HG02610 (cell line): Measurements from ENCODE around the gene SRSF12.
"Not testable (repeated sequence)": the region's sequence is repeated elsewhere in the genome, so short reads cannot be mapped to it uniquely, and the experiment has no call there.

Source experiments
- ATAC-seq: cut with Tn5 transposase; IDR thresholded peaks from one replicate; pipeline ENCODE4 v1.9.1; 2021; ENCODE audit warnings: mild to moderate bottlenecking, moderate library complexity; ENCODE audit not compliant: unreplicated experiment

The SRSF12 gene

DNA sequence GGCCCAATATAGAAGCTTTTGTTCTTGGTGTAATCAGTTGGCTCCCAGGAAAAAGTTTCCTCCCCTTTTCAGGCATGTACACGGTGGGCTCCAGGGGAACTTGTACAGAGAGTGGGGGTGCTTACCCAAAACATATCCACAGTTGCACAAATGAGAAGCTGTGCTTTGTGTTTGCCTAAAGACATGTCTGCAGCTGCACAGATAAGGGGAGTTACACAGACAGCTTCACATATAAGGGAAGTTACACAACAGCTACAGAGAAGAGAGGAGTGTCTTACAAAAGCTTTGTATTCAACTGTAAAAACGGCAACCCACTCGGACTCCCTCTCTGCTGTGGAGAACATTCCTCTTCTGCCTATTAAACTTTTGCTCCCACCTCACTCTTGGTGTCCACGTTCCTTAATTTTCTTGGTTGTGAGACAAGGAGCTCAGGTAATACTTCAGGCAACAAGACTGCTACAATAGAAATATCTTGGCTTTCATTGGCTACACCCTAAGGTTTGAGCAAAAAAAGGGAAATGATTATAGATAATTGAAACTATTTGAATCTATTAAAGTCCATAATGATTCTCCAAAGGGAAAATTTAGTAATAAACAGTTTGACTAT is 44.8 kb downstream of the SRSF12 start:
- no peak for ATAC-seq

DNA sequence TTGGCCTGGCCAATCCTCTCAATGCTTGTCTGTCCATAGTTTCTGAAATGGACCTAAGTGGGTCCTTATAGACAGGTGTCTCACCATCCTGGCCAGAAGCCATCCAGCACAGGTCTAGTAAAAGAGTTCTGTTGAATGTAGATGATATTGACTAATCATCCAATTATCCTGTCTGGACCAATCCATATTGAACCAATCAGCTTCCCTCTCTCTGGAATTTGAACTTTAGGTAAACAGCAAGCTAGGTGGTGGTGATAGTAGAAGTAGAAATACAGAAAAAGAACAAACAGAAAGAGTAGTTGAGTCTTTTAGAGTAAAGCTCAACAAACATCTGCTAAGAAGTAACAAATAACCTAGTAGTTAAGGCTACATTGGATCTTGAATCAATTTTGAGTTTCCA is 46.8 kb downstream of the SRSF12 start:
- no peak for ATAC-seq

DNA sequence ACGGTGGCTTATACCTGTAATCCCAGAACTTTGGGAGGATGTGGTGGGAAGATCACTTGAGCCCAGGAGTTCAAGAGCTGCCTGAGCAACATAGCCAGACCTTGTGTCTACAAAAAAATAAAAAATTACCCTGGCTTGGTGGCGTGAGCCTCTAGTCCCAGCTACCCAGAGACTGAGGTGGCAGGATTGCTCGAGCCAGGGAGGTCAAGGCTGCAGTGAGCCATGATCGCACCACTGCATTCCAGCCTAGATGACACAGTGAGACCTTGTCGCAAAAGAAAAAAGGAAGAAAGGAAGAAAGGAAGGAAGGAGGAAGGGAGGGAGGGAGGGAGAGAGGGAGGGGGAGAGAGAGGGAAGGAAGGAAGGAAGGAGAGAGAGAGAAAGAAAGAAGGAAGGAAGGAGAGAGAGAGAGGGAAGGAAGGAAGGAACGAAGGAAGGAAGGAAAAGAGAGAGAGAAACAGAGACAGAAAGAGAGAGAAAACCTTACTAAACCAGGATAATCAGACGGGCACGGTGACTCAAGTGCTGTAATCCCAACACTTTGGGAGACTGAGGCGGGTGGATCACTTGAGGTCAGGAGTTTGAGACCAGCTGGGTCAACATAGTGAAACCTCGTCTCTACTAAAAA is 48.2 kb downstream of the SRSF12 start:
- ATAC-seq, result no peak

DNA sequence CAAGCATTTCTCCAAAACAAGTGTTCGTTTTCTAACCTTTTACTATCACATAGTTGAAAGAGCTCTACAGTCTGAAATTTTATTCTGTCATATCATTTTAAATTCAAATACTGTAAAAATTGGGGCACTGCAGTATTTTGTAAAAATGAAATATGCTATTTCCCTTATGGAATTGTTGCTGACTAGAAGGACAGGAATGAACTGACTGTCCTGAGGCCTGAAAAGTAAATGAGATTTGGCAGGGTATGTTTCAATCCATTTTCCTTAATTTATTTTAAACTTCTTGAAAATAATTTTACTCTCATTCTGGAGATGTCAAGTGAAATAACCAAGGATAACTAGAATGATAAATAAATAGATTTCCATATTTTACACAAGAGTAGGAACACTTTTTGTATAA is 49.2 kb downstream of the SRSF12 start:
- no peak for ATAC-seq

DNA sequence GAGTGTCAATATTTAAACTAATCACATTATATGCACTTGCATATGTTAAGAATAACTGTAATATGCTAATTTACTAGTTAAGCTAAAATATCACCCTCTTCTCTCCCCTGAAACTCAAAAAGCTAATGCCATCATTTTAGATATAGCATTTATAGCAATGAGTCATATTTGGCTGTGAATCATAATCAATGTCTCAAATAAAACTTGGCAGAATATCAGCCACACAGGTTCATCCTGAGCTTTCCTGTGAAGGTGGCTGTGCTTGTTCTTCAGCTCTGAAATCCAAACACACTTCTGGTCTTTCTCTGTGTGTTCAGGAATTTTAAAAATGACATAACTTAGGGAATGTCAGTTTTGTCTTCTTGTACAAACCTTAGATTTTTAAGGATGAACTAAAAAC is 50.1 kb downstream of the SRSF12 start:
- ATAC-seq, result no peak

DNA sequence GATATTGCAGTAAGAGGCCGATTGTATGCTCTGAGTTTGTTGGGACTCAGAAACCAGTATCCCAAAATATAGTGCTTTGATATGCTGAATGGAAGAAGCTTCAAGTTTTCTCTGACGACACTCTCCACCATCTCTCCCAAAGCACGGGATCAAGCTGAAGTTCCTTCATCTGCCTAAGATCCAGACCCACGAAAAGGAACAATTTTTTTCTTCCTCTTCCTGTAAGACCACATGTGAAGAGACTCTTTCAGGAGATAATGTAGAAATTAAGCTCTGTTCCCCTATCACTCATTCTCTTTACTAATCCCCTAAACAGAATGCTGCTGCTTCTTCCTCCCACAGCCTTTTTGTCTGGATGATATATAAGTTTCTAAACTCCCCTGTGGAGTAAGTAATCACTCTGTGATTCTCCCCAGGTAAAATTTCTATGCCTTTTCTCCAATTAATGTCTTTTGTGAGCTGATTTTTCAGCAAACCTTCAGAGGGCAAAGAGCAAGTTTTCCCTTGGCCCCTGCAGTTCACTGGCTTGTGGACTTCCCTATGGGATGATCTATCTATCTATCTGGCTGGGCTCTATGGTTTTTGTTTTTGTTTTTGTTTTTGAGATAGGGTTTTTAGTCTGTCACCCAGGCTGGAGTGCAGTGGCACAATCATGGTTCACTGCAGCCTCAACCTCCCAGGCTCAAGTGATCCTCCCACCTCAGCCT is 50.8 kb downstream of the SRSF12 start:
- no peak for ATAC-seq

DNA sequence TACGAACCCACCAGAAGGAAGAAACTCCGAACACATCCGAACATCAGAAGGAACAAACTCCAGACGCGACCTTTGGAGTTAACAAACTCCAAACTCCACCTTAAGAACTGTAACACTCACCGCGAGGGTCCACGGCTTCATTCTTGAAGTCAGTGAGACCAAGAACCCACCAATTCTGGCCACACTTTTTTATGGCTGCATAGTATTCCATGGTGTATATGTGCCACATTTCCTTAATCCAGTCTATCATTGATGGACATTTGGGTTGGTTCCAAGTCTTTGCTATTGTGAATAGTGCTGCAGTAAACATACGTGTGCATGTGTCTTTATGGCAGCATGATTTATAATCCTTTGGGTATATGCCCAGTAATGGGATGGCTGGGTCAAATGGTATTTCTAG is 51.8 kb downstream of the SRSF12 start:
- not testable (repeated sequence) for ATAC-seq

DNA sequence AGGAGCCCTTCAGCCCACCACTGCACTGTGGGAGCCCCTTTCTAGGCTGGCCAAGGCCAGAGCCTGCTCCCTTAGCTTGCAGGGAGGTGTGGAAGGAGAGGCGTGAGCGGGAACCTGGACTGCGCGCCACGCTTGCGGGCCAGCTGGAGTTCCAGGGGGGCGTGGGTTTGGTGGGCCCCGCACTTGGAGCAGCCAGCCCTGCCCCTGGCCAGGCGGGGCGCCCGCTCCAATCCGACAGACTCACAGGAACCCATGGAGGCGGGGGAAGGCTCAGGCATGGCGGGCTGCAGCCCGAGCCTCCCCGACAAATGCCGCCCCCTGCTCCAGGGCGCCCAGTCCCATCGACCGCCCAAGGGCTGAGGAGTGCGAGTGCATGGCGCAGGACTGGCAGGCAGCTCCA is 52.9 kb downstream of the SRSF12 start:
- ATAC-seq, result not testable (repeated sequence)

DNA sequence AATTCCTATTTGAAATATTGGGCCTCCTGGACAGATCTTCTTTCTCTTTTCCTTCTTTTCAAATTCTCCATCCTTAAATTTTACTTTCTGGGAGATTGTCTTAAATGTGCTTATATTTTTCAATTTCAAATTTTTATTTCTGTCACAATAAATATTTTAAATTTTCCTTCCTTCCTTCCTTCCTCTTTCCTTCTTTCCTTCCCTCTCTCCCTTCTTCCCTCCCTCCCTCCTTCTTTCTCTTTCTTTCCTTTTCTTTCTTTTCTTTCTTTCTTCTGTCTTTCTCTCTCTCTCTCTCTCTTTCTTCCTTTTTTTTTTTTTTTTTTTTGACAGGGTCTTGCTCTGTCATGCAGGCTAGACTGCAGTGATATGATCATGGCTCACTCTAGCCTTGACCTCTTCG is 54.0 kb downstream of the SRSF12 start:
- no peak for ATAC-seq

DNA sequence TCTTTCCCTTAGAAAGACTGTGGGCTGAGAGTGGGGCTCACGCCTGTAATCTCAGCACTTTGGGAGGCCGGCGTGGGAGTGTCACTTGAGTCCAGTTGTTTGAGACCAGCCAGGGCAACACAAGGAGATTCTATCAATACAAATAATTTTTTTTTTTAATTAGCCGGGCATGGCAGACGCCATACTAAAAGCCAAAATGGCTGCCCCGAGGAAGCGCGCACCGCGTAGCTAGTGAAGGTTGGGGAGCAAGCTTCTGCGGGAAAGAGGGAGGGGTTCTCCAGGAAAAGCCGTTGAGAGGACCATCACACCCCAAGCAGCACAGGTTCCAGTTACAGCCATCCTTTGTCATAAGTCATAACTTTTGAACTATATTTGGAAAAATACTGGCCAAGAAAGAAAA is 58.6 kb downstream of the SRSF12 start:
- ATAC-seq, result no peak

DNA sequence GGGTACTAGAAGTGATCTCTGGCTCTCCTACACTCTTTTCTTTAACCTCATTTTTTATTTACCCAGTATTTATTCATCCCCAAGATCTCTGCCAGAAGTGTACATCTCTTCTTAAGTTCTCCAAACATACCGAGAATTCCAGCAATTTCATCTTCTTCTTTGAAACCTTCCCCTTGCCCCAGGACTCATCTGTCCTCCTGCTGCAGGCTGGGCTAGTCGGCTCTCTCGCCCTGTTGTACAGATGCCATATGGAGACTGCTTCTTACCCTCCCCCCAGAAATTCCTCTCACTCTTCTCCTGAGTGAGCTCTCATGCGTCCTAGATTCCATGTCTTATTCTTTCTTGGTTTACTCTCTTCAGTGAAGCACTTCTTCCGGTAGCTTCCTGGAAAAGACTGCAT is 59.2 kb downstream of the SRSF12 start:
- no peak for ATAC-seq

DNA sequence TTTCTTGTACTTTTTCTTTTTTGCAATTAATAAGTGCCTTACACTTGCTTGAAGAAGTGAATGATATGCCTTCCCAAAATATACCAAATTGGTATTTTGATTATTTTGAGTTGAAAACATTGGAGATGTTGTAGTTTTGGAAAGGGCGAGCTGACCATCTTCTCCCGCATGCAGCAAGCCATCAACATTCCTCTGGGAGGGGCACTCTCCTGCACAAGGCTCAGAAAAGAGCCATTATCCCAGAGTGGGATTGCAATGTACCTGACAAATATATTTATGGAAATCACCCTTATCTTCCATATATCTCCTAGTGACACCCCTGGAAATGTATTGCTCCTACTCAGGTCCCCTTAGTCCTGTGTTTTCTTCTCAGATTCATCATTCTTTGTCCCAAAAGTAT is 60.1 kb downstream of the SRSF12 start:
- ATAC-seq, result no peak

DNA sequence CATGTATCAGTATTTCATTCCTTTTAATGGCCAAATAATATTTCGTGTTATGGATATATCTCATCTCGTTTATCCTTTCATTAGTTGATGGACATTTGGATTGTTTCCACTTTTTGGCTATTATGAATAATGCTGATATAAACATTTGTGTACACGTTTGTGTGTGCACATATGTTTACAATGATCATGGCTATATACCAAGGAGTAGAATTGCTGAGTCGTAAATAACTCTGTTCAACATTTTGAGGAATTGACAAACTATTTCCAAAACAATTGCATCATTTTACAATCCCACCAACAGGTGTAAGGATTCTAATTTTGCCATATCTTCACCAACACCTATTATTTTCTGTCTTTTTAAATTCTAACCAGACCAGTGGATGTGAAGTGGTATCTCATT is 63.7 kb downstream of the SRSF12 start:
- no peak for ATAC-seq

DNA sequence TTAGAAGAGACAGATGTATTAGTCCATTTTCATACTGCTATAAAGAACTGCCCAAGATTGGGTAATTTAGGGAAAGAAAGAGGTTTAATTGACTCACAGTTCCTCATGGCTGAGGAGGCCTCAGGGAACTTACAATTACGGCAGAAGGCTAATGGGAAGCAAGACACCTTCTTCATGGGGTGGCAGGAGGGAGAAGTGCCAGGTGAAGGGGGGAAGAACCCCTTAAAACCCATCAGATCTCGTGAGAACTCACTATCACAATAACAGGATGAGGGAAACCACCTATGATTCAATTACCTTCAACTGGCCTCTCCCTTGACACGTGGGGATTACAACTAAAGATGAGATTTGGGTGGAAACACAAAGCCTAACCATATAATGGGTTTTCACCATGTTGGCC is 66.2 kb downstream of the SRSF12 start:
- no peak for ATAC-seq

DNA sequence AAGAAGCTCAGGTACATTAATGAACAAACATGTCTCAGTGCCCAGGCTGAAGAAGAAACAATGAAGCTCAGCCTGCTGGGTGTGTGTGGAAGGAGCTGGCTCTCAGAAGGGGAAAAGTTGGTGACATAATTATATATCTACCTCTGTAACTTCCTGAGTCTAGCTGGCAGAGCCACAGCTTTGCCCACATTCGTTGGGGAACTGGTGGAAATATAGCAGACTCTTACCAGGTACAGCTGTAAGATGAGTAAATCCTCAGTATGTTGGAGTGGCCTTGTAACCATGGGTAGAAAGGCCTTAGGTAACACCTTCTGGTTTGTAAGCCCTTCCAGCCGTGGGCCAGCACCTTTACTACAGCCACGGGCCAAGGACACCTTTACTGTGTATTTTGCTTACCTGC is 67.2 kb downstream of the SRSF12 start:
- ATAC-seq, result no peak

DNA sequence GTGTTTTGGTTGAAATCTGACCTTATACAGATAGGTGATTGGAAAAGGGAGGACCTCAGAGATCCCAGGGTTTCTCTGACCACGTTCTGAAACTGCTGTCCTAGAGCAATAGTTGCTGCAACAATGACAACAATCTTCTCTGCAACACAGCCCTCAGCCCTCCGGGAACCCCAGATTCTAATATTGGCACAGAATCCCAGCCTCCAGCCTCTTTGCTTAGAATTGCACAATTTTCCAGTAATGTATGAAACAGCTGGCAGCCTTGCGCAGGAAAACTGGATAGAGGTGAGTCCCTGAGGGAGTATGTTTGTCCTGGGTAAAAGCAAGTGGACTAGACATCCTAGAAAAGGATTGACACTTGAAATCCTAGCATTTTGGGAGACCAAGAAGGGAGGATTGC is 67.7 kb downstream of the SRSF12 start:
- no peak for ATAC-seq

DNA sequence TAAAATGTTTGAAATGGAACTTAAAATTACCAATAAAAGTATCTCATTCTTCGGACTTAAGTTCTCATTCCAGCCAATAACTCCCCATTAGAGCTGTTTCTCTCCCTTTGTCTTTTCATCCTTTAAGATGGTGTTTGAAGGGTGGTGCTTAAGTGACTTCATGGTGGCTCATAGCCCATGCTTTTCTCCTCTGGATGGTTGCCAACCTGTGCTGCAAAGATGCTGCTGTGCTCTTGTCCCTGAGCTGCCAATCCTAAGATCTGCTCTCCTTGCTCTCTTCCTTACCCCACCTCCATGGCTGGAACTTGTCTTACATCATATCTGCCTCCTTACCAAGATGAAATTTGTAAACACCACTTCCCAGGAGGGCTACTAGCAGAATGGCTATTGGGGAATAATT is 68.9 kb downstream of the SRSF12 start:
- no peak for ATAC-seq

DNA sequence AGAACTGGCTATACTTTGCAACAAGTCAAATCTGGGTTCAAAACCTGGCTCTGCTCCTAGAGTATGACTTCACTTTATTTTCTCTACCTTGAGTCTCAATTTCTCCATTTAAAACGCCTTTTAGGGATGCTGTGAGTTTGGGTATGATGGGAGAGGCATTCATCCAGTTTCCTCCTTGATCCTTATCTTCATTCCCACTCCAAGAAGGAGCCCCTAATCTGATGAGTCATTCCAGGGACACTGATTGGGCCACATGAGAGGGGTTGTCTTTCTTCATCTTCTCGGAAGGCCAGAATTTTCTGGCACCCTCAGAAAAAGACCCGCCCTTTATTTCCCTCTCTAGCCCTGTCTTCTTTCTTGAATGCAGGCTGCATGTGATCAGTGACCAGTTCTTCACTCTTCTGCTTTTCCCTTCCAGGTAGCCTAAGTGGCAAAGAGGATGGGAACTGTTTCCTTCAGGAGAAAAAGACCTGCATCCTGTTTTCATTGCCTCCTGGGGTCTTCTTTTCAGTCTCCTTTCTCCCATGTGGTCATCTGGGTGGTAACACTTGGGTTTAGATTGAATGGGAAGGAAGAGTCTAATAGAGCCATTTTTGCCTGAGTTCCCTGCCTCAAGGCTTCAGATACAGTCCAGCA is 69.5 kb downstream of the SRSF12 start:
- ATAC-seq, result no peak

DNA sequence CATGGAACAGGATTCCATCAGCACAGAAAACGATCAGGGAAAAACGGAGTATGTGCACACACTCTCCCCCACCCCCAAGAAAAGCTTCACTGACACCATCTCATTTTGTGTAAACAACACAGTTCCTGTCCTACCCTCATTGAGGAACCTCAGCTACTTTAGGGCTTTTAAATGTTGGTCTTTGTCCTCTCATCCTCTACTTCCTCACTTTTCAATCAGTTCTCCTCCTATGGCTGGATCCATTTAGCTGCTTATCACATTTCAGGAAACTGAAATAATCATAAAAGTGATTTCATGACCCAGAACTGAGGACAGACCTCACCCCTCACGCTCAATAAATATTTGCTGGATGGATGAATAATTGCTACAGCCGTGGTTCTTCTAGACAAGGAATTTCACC is 70.4 kb downstream of the SRSF12 start:
- ATAC-seq, result no peak
